ENCODE results near the gene FARP1. TPM values are rescaled to one million over a fixed set of nuclear protein-coding genes. Genes with fewer than 3 reads are reported as not detected.

Gene FARP1
- total and polyA plus RNA-seq, 2 of the 8 experiments (the other 6 are each of a cell fraction or from before 2014, with no cell fraction given) = 24.7 to 104 TPM

DNA sequence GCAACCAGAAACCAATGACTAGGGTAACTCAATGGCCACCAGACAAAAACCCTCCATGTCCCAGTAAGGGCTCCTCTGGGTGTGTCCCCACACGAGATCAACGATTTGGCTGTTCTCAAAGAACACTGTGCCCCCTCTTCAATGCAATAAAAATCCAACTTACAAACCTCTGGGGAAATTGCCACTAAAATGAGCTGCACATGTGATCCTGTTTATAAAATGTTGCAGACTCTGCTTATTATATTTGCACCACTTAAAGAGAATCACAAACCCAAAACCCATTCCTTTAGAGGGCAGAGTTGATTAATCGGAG is 353.5 kb downstream of the FARP1 start (continued):
- TF ChIP-seq GTF2F1 (IDR thresholded peaks at IDR 0.05; ENCODE audit: borderline replicate concordance, low read depth, low read length) = no peak

All from H1 (cell line).